Karpas-422 (cell line): Measurements from ENCODE around the gene CPXM2. TPM values are rescaled to one million over a fixed set of nuclear protein-coding genes. Genes with fewer than 3 reads are reported as not detected.

Experiments
- DNase-seq: peaks from one replicate; pipeline ENCODE4 v3.0.0-alpha.2; 2015
- H2AFZ ChIP-seq: fragments of 200-600 bp; sonication (generic); 2 replicates; pipeline ENCODE4 v1.6.1; 2014; ENCODE audit warnings: antibody characterized with exemption, low read length, mixed read lengths
- H3K27ac ChIP-seq: fragments of 200-600 bp; sonication (generic); 2 replicates; pipeline ENCODE4 v1.5.1; 2014; ENCODE audit warnings: mild to moderate bottlenecking, low read length, moderate library complexity
- H3K27me3 ChIP-seq: fragments of 200-600 bp; sonication (generic); 2 replicates; pipeline ENCODE4 v1.6.1; 2014; ENCODE audit warnings: low read length, mixed read lengths
- H3K36me3 ChIP-seq: fragments of 200-600 bp; sonication (generic); 2 replicates; pipeline ENCODE4 v1.6.1; 2014; ENCODE audit warnings: low read length, mixed read lengths; ENCODE audit not compliant: insufficient read depth
- H3K4me1 ChIP-seq: fragments of 200-600 bp; sonication (generic); 2 replicates; pipeline ENCODE4 v1.6.1; 2014; ENCODE audit warnings: mild to moderate bottlenecking, low read length, mixed read lengths
- H3K4me2 ChIP-seq: fragments of 200-600 bp; sonication (generic); 2 replicates; pipeline ENCODE4 v1.6.1; 2014; ENCODE audit warnings: low read length, low read depth, mild to moderate bottlenecking; ENCODE audit not compliant: poor library complexity, severe bottlenecking
- H3K4me3 ChIP-seq: fragments of 200-600 bp; sonication (generic); 2 replicates; pipeline ENCODE4 v1.5.1; 2014; ENCODE audit warnings: mild to moderate bottlenecking, antibody characterized with exemption, low read length, mixed read lengths
- H3K79me2 ChIP-seq: fragments of 200-600 bp; sonication (generic); 2 replicates; pipeline ENCODE4 v1.6.1; 2014; ENCODE audit warnings: mild to moderate bottlenecking, low read length, mixed read lengths
- H3K9ac ChIP-seq: fragments of 200-600 bp; sonication (generic); 2 replicates; pipeline ENCODE4 v1.6.0; 2014; ENCODE audit warnings: low read length
- H3K9me2 ChIP-seq: fragments of 200-600 bp; sonication (generic), shearing (Covaris generic); replicated peaks from 2 replicates; pipeline ENCODE4 v1.6.0; 2014; ENCODE audit warnings: mild to moderate bottlenecking, low read length, moderate library complexity; ENCODE audit not compliant: insufficient read depth
- H3K9me3 ChIP-seq: fragments of 300-700, 200-600 bp; sonication (generic); 2 replicates; pipeline ENCODE4 v1.6.1; 2014; ENCODE audit warnings: low read length, mixed read lengths
- H4K20me1 ChIP-seq: fragments of 200-600 bp; sonication (generic); 2 replicates; pipeline ENCODE4 v1.6.1; 2014; ENCODE audit warnings: mild to moderate bottlenecking, antibody characterized with exemption, low read length, low read depth; ENCODE audit not compliant: insufficient read depth
- total RNA-seq: library from RNA; depleted of rRNA; stranded (reverse); fragments of >200 nt; shearing (Covaris generic); gene quantifications from 2 replicates; pipeline ENCODE4 v1.2.3, GENCODE V29; 2014; ENCODE audit warnings: low replicate concordance

The CPXM2 gene
- total RNA-seq, 1 experiment from 2014 or later = not detected

DNA sequence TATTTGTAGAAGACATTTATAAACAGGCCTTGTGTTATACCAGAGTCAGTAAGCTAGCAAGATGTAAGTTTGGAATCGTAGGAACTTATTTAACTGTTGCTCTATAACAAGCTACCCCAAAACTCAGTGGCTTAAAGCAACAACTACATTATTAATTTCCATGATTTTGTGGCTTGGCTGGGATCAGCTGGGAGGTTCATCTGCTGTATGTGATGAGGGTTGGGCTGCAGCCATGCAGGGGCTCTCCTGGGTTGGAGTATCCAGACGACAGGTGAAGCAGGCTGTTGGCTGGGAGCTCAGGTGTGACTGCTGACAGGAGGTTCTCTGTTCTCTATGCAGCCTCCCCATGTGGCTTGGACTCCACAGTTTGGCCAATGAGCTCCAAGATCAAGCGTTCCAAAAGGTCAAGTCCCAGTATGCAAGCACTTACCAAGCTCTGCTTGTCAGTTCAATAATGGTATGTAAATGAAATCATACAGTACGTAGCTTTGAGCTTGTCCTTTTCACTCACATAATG lies 173.0 kb downstream of the CPXM2 start:
- H4K20me1 ChIP-seq = no peaks in the 10 kb centered on the region

DNA sequence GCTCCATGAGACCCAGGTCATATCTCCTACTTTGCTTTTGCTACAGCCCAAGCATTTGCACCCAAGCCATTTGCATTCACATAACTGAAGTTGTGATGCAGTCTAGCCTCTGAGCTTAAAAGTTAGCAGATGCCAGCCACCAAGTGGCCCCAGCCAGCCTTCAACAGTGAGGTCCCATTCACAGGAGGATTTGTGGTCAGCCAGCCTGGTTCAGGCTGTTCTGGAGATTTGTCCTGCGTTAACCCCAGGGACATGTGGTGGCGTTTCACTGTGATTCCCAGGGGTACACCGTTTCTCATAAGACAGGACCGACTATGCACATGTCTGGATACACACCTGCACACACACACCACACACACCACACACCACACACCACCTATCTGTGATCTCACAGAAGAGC lies 174.3 kb downstream of the CPXM2 start:
- H3K4me2 ChIP-seq = no peak overlapping the region
- H3K9me2 ChIP-seq = no peaks in the 10 kb centered on the region
- H3K27me3 ChIP-seq = no peaks in the 10 kb centered on the region
- H3K4me1 ChIP-seq = no peaks in the 10 kb centered on the region
- no peak overlapping the region for H3K9ac ChIP-seq
- DNase-seq = no peak
- no peak overlapping the region for H3K4me3 ChIP-seq
- H3K9me3 ChIP-seq = no peaks in the 10 kb centered on the region; the same call in 1 of the 2 replicates
- no peaks in the 10 kb centered on the region for H4K20me1 ChIP-seq
- H3K36me3 ChIP-seq = no peaks in the 10 kb centered on the region
- H2AFZ ChIP-seq = no peak overlapping the region
- H3K79me2 ChIP-seq = no peaks in the 10 kb centered on the region
- H3K27ac ChIP-seq = no peak overlapping the region

More for the DNA sequence above, 173.0 kb downstream of the CPXM2 start:
- H2AFZ ChIP-seq = no peak overlapping the region
- no peaks in the 10 kb centered on the region for H3K79me2 ChIP-seq
- H3K4me2 ChIP-seq = no peak overlapping the region
- no peak for DNase-seq
- no peak overlapping the region for H3K27ac ChIP-seq
- no peaks in the 10 kb centered on the region for H3K27me3 ChIP-seq
- no peaks in the 10 kb centered on the region for H3K36me3 ChIP-seq
- H3K4me1 ChIP-seq = no peaks in the 10 kb centered on the region
- no peak overlapping the region for H3K9ac ChIP-seq
- no peaks in the 10 kb centered on the region; the same call in 1 of the 2 replicates for H3K9me3 ChIP-seq
- no peaks in the 10 kb centered on the region for H3K9me2 ChIP-seq
- no peak overlapping the region for H3K4me3 ChIP-seq

DNA sequence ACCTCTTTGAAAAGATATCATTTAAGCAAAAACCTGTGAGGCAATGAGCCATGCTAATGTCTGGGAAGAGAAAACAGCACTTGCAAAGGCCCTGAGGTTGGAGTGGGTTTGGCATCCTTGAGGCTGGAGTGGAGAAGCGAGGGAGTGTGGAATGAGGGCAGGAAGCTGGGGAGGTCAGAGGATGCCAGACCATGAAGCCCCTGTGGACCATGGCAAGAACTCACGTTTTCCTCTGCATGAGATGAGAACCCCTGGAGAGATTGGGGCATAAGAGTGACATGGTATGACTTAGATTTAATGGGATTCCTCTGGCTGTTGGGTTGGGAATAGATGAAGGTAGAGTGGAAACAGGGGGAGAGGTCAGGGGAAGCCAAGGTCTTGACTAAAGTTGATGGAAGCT lies 176.1 kb downstream of the CPXM2 start:
- Histone ChIP-seq H3K4me3 (no peak overlapping the region), H3K9me3 (no peaks in the 10 kb centered on the region; the same call in 1 of the 2 replicates), H3K36me3 (no peaks in the 10 kb centered on the region), H3K27ac (no peak overlapping the region), H2AFZ (no peak overlapping the region), H4K20me1 (no peaks in the 10 kb centered on the region), H3K9me2 (no peaks in the 10 kb centered on the region), H3K27me3 (no peaks in the 10 kb centered on the region), H3K4me2 (no peak overlapping the region), H3K9ac (no peak overlapping the region), H3K4me1 (no peaks in the 10 kb centered on the region), H3K79me2 (no peaks in the 10 kb centered on the region)
- no peak for DNase-seq

DNA sequence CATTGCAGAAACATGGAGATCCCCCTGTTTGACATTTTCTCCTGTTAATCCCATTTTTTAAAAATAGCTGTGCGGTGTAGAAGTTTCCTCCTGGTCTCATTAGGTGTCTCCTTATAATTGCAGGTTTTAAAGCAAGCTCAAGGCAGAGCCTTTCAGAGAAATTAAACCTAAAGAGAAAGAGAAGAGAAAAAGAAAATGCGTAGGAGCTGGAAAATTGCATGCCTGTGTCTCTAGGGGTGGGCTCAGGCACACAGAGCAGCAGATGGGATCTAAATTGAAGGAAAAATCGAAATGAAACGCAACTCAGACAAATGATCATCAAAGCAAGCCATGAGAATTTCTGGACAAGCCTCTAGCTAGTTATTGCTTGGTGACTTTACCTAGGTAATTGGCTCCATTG lies 185.4 kb downstream of the CPXM2 start:
- no peak for DNase-seq
- Histone ChIP-seq H3K27me3 (no peaks in the 10 kb centered on the region), H3K36me3 (no peaks in the 10 kb centered on the region), H3K9me2 (no peaks in the 10 kb centered on the region), H4K20me1 (no peaks in the 10 kb centered on the region), H3K9me3 (no peaks in the 10 kb centered on the region), H3K4me2 (no peak overlapping the region), H3K4me1 (no peaks in the 10 kb centered on the region), H3K79me2 (no peaks in the 10 kb centered on the region), H2AFZ (no peak overlapping the region), H3K4me3 (no peak overlapping the region), H3K27ac (no peak overlapping the region), H3K9ac (no peak overlapping the region)

DNA sequence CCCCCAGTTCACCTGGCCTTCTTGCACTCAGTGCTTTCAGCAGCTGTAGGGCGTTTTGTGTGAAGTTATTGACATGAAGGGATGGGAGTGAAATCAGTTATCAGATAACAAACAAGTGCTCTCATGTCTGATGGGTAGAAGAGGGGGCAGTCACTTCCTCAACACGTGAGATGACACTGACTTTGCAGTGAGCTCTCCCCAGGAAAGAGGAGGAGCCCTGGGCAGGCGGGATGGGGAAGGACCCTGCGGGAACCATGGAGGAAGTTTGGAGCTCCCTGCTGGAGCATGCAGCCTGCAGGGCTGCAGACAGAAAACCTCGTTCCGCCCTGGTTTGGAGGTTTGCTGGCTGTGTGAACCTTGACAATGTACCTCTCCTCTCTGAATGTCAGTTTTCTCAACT lies 186.8 kb downstream of the CPXM2 start:
- no peak for DNase-seq
- no peak overlapping the region for H2AFZ ChIP-seq
- H3K9me2 ChIP-seq = no peaks in the 10 kb centered on the region
- no peaks in the 10 kb centered on the region for H4K20me1 ChIP-seq
- H3K27ac ChIP-seq = no peak overlapping the region
- no peak overlapping the region for H3K9ac ChIP-seq
- H3K4me2 ChIP-seq = no peak overlapping the region
- no peaks in the 10 kb centered on the region for H3K79me2 ChIP-seq
- H3K9me3 ChIP-seq = no peaks in the 10 kb centered on the region
- H3K4me1 ChIP-seq = no peaks in the 10 kb centered on the region
- H3K36me3 ChIP-seq = no peaks in the 10 kb centered on the region
- H3K4me3 ChIP-seq = no peak overlapping the region
- H3K27me3 ChIP-seq = no peaks in the 10 kb centered on the region

DNA sequence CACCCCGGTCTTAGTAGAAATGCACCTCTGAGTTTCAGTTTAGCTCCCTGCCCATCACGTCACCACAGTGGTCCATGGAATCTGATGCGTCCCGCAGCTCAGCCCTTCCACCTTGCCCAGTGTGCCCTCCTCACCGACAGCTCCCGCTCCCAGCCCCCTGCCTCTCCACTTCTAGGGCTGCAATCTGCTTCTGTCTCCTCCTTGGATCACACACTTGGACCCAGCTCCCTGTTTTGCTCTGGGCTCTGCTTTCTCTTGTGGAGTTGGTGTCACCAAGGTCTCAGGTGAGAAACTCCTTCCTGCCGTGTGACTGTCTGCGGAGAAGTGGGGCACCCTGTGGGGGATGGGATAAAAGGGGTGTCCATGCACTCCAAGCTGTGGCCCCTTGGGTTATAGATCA lies 187.5 kb downstream of the CPXM2 start:
- Histone ChIP-seq H3K27ac (no peak overlapping the region), H3K9me3 (no peaks in the 10 kb centered on the region), H3K9ac (no peak overlapping the region), H3K4me1 (no peaks in the 10 kb centered on the region), H3K4me2 (no peak overlapping the region), H3K79me2 (no peaks in the 10 kb centered on the region), H3K27me3 (no peaks in the 10 kb centered on the region), H4K20me1 (no peaks in the 10 kb centered on the region), H3K4me3 (no peak overlapping the region), H2AFZ (no peak overlapping the region), H3K36me3 (no peaks in the 10 kb centered on the region), H3K9me2 (no peaks in the 10 kb centered on the region)
- DNase-seq = no peak

DNA sequence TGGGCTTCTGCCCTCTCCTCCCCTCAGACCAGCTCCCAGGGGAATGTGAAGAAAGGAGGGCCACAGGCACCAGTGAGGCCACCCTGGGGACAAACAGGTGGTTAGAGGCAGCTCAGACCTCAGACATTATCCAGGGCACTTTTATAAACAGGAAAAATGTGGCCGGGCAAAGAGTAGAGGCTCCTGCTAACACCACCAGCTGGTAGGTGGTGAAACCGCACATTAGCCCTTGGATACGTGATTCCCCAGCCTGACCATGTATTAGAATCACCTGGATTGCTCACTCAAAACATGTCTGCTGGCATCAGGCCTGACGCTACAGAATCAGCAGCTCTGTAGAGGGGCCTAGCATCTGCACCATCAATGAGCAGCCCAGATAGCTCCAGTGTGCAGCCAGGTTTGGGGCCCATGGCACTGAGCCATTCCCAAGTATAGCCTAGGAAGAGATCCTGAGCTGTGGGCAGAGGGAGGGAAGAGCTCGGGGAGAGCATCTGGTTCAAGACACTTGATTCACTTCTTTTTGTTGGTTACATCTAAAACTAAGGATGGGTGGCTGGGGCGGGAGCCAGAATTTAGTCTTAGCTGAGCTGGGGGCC lies 188.3 kb downstream of the CPXM2 start:
- Histone ChIP-seq H3K4me1 (no peaks in the 10 kb centered on the region), H3K4me2 (no peak overlapping the region), H2AFZ (no peak overlapping the region), H3K9me2 (no peaks in the 10 kb centered on the region), H3K36me3 (no peaks in the 10 kb centered on the region), H3K9ac (no peak overlapping the region), H3K4me3 (no peak overlapping the region), H3K27me3 (no peaks in the 10 kb centered on the region), H3K27ac (no peak overlapping the region), H3K79me2 (no peaks in the 10 kb centered on the region), H4K20me1 (no peaks in the 10 kb centered on the region), H3K9me3 (no peaks in the 10 kb centered on the region)
- no peak for DNase-seq
